ES-I3 (cell line): ENCODE measurements around the gene CTIF.

Experiments used
- H3K36me3 ChIP-seq: 2 replicates; pipeline ENCODE4 v1.6.1; 2013; ENCODE audit warnings: mild to moderate bottlenecking, low read length, control low read depth, moderate library complexity; ENCODE audit not compliant: insufficient read depth
- H3K4me1 ChIP-seq: 2 replicates; pipeline ENCODE4 v1.6.1; 2013; ENCODE audit warnings: mild to moderate bottlenecking, control low read depth, low read length; ENCODE audit not compliant: insufficient read depth
- H3K9ac ChIP-seq: 2 replicates; pipeline ENCODE4 v1.6.1; 2013; ENCODE audit warnings: low read depth, mild to moderate bottlenecking, low read length, moderate library complexity
- H3K9me3 ChIP-seq: 2 replicates; pipeline ENCODE4 v1.6.1; 2013; ENCODE audit warnings: mild to moderate bottlenecking, low read length, moderate library complexity; ENCODE audit not compliant: control insufficient read depth, insufficient read depth

The CTIF gene

DNA sequence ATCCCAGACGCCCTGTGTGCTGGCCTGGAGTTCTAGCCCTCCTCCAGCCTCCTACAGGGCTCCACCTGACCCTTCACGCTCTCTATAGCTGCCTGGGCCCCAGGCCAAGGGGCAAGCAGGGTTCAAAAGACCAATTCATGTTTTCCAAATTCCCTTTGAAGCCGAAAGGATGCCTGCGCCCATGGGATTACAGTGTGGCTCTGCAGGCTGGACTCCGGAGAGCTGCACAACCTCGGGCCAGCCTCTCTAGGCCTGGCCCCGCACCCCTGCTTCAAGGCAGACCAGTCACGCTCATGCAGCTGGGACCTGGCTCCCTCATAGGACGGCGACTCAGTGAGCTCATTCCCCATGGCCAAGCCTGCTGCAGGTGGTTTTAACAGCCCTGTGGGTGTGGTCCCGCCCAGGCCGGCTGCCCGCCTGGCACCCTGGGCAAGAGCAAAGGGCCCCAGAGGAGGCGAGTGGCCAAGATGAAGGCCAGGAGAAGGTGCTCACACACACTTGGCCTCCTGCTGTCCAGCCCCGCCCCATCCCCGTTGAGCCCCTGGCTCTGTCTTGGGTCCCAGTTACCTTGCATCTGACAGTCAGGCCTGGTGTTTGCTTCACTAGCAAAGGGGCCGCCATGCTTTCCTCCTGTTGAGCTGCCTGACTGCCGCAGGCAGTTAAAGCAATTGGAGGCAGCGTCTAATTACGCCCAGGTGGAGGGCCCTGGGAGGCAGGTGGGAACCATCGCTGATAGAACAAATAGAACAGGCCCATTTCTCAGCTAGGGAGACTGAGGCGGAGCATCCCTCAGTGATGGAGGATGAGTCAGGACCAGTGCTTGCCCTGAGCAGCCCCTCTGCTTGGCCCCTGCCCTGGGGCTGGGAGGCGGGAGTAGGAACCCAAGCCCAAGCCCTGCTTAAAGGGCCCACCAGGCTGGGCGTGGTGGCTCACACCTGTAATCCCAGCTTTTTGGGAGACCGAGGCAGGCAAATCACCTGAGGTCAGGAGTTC is 355.1 kb downstream of the CTIF start:
- H3K4me1 ChIP-seq: peaks cover 10% of the 10 kb centered on the region; the same call in 1 of the 2 replicates
- H3K9me3 ChIP-seq: no peaks in the 10 kb centered on the region
- no peaks in the 10 kb centered on the region for H3K36me3 ChIP-seq
- no peak overlapping the region for H3K9ac ChIP-seq

DNA sequence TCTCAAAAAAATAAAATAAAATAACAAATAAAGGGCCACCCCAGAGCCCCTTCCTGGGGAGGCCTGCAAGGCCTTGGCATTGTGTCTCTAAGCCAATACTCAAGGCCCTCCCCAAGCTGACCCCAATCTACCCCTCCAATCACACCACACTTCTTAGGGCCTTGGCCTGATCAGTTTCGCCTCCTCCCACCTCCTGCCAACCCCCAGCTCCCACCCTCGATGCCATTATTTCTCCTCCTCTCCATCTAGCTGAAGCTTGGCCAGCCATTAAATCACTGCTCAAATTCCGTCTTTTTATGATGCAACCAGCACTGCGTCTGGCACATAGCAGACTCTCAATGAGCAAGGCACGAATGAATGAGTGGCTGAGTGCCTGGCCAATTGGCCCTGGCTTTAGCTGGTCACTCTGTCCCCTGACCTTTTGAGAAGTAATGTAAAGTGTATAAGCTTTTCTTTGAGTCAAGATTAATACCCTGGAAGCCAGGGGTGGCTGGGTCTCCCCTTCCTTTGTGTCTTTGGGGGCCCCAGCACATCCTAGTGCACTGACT is 356.0 kb downstream of the CTIF start:
- no peak overlapping the region for H3K9ac ChIP-seq
- H3K4me1 ChIP-seq: peaks cover 4% of the 10 kb centered on the region; the same call in 1 of the 2 replicates
- H3K36me3 ChIP-seq: no peaks in the 10 kb centered on the region
- H3K9me3 ChIP-seq: no peaks in the 10 kb centered on the region

DNA sequence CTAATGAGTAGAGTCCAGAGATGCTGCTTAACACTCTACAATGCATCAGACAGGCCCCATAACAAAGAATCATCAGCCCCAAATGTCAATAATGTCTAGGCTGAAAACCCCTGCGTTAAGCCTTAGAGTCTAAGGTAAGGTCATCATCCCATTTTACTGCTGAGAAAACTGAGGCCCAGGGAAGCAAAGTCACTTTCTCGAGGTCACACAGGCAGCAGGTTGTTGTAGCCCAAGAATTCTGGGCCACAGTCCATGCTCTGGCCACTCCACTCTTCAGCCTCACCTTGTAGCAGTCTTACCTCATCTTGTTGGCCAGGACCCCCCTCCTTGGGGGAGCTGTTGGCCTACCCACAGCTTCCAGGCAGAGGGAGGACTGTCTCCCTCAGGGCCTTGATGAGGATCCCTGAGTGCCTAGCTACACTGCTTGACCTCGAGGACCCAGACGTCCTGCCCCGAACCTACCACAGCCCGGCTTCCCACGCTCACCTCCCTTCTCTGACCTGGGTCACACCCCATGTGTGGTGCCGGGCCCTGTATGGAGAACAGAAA is 357.6 kb downstream of the CTIF start:
- Histone ChIP-seq H3K9me3 (no peaks in the 10 kb centered on the region), H3K36me3 (no peaks in the 10 kb centered on the region), H3K4me1 (no peaks in the 10 kb centered on the region), H3K9ac (no peak overlapping the region)

DNA sequence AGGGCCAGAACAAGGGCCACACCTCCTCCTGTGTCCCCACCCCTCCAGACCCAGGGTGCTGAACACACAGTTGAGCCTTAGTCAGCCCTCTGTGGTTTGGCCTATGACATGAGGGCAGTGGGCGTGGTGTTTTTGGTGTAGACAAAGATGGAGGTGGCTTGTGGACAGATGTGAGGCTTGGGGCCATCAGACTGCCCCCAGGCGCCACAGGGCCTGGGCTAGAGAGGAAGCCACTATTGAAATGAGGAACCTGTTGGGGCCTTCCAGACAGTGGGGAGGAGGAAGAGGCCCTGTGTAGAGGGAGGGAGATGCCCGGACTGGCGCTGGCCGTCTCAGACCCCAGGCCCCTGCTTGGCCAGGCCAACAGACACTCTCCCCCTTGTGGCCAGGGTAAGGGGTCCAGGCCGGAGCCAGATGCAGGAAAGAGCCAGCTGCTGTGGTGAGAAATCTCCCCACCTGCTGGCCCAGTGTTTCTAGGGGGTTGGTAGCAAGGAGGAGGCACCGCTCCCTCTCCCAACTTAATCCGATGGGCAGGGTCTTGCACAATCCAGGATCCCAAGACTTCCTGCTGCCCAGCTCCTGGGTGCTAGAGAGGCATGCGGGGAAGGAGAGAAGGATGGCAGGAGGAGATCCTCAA is 358.2 kb downstream of the CTIF start:
- no peaks in the 10 kb centered on the region for H3K36me3 ChIP-seq
- H3K4me1 ChIP-seq: no peaks in the 10 kb centered on the region; the same call in 1 of the 2 replicates
- no peaks in the 10 kb centered on the region for H3K9me3 ChIP-seq
- no peak overlapping the region for H3K9ac ChIP-seq

DNA sequence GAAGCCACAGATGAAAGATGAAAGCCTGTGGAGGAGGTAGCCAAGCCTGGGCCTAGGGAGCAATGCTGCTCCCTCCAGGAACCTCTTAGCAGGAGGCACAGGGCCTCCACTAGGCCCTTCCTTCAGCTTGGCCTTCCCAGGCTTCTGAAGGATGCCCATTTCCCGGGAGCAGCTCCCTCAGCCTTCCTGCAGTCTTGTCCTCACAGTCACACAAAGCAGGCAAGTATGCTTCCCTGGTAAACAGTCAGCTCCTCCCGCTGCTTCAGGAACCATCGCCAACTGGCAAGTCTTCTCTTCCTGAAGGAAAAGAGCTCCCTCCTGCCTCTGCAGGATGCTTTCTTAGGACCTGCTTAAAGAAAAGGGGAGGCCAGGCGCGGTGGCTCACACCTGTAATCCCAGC is 358.7 kb downstream of the CTIF start:
- Histone ChIP-seq H3K9me3 (no peaks in the 10 kb centered on the region), H3K36me3 (no peaks in the 10 kb centered on the region), H3K9ac (no peak overlapping the region), H3K4me1 (no peaks in the 10 kb centered on the region; the same call in 1 of the 2 replicates)

DNA sequence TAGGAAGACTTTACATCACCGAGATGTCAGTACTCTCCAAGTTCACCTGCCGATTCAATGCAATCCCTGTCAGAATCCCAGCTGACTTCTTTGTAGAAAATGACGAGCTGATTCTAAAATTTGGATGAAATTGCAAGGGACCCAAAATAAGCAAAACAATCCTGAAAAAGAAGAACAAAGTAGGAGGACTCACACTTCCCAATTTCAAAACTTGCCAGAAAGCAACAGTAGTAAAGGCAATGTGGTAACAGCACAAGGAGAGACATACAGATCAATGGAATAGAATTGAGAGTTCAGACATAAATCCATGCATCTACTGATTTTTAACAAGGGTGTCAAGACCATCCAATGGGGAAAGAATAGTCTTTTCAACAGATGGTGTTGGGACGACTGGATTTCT is 359.7 kb downstream of the CTIF start:
- Histone ChIP-seq H3K9me3 (no peaks in the 10 kb centered on the region), H3K9ac (no peak overlapping the region), H3K36me3 (no peaks in the 10 kb centered on the region), H3K4me1 (no peaks in the 10 kb centered on the region; the same call in 1 of the 2 replicates)

DNA sequence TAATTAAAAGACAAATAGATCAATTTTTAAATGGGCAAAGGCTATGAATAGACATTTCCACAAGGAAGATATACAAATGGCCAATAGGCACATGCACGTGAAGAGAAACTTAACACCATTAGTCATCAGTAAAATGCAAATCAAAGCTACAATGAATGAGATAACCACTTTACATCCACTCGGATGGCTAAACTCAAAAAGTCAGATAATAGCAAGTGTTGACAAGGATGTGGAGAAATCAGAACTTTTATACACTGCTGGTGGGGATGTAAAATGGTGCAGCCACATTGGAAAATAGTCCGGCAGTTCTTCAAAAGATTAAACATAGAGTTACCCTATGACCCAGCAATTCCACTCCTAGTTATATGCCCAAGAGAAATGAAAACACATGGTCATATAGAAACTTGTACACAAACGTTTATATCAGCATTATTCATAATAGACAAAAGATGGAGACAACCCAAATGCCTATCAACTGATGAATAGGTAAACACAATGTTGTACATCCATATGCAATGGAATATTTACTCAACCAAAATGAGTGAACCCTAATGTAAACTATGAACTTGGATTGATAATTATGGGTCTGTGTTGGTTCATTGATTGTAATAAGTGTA is 360.8 kb downstream of the CTIF start:
- H3K36me3 ChIP-seq: no peaks in the 10 kb centered on the region
- no peak overlapping the region for H3K9ac ChIP-seq
- H3K4me1 ChIP-seq: no peaks in the 10 kb centered on the region; the same call in 1 of the 2 replicates
- no peaks in the 10 kb centered on the region for H3K9me3 ChIP-seq

DNA sequence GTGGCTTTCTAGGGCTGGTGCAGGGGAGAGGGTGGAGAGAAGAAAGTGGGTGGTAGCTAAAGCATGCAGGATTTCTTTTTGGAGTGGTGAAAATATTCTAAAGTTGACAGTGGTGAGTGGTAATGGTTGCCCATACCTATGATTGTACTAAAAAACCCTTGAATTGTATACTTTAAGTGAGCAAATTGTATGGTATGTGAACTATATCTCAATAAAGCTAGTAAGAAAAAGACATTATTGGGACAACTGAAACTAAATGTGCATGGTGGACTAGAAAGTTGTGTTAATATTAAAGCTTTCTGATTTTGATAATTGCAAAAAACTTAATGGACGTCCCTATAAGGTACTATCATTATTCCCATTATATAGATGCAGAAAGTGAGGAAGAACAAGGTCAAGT is 361.6 kb downstream of the CTIF start:
- Histone ChIP-seq H3K9me3 (no peaks in the 10 kb centered on the region), H3K9ac (no peak overlapping the region), H3K36me3 (no peaks in the 10 kb centered on the region), H3K4me1 (no peaks in the 10 kb centered on the region; the same call in 1 of the 2 replicates)

DNA sequence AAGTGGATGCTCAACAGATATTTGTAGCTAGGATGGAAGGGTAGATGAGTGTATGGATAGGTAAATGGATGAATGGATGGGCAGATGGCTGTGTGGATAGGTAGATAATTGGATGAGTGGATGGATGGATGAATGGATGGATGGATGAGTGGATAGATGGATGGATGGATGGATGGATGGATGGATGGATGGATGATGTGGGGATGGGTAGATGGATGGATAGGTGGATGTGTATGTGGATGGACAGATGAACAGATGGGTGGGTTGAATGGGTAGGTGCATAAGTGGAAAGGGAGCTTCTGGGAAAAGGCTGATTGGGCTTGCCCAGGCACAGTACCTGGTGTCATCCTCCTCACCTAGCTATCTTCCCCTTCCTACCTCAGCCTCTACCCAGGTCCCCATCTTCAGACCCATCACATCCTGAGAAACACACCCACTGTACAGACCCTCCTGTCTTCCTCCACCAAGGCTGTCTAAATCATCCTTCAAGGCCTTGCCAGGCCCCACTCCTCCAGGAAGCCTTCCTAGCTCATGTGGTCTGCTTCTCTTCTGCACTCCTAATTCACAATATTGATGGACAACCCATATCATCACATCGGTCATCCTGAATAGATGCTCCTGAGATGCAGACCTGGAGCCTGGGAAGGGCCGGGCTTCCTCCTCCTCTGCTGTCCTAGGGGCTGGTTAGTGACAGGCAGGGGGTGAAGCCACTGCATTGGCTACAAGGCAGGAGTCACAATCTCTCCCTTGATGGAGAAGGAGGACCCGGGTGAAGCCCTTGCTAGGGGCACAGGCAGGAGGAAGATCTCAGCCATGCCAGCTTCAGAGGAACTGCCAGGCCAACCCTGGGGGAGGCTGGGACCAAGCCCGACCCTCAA is 362.6 kb downstream of the CTIF start:
- H3K36me3 ChIP-seq: no peaks in the 10 kb centered on the region
- no peaks in the 10 kb centered on the region for H3K9me3 ChIP-seq
- no peak overlapping the region for H3K9ac ChIP-seq
- no peaks in the 10 kb centered on the region; the same call in 1 of the 2 replicates for H3K4me1 ChIP-seq

DNA sequence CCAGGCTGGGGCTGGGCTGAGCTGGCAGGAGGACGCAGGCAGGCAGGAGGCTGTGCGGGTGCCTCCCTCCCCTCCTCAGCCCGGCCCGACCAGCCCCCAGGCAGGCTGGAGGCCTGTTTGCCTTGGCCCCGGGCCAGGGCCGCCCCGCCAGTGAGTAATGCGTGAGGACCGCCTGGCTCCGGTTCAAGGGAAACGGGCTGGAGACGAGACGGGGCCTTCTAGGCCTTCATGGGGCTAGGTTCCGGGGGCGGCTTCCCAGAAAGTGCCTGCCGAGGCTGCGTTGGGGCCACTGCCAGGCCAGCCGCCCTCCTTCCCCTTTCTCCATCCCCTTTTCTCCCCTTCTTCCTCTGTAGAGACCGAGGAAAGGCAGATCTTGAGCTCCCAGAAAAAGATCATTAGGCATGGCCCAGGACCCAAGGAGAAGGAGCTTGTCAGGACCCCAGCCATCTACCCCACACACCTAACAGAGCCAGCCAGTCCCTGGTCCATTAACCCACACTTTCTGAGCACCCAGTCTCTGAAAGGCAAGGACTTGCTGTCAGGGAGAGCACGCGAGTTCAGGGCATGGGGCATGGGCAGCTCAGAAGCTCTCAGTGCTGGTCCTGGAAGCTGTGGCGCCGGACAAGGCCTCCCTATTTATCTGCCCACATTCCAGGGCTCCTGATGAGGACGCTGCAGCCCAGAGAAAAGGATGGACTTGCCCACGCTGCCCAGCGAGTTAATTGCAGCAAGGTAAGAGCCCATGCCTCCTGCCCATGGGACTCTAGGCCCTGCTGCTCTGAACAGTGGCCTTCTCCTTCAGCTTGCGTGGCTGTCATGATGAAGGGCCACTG is 363.4 kb downstream of the CTIF start:
- Histone ChIP-seq H3K9me3 (no peaks in the 10 kb centered on the region), H3K4me1 (no peaks in the 10 kb centered on the region; the same call in 1 of the 2 replicates), H3K36me3 (no peaks in the 10 kb centered on the region), H3K9ac (no peak overlapping the region)

DNA sequence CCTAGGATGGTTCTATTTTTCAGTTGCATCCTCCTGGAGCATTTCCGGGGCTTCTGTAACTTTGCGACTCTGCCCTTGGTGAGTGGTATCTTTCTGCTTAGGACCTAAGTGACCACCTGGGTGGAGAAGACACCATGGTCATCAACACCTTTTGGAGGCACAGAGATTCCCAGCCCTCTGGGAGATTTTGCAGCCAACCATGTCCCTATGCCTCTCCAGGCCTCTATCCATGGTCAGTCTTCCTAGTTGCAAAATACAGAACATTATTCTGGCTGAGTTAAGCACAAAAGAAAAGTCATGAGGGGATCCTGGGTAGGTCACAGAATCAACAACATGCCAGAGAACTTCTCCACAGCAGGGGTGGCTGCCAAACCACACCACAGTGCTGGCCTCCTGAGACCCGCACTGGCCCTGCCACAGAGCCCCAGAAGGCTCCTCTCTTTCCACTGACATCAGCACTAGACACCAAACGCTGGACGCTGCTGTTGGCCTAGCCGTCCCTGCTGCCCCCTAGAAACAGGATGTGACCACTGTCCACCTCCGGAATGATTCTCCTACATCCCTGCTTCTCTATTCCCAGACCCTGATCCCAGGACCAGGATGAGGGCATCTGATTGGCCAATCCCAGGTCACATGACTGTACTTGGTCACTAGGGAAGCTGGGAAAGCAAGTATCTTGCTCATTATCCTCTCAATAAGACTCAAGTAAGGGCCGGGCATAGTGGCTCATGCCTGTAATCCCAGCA is 364.2 kb downstream of the CTIF start:
- Histone ChIP-seq H3K4me1 (no peaks in the 10 kb centered on the region; the same call in 1 of the 2 replicates), H3K9me3 (no peaks in the 10 kb centered on the region), H3K36me3 (no peaks in the 10 kb centered on the region), H3K9ac (no peak overlapping the region)

DNA sequence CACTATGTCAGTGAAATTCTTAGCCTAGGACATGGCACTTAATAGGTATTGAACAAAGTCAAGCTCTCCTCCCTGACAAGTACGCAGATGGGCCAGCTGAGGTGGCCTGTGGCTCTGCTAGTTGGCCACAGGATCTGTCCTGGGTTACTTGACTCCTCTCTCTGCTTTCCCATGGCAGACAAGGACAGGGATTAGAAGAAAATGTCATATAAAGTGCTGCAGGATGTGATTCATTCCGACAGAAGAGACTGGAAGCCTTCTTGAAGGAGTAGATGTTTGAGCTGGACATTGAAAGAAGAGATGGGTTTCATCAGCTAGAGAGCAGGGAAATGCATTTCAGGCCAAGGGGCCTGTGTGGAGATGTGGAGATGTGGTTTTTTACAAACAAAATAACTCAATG is 365.3 kb downstream of the CTIF start:
- no peaks in the 10 kb centered on the region; the same call in 1 of the 2 replicates for H3K4me1 ChIP-seq
- no peaks in the 10 kb centered on the region for H3K36me3 ChIP-seq
- no peaks in the 10 kb centered on the region for H3K9me3 ChIP-seq
- H3K9ac ChIP-seq: no peak overlapping the region
